Kidney (tissue), 14 donors: ENCODE measurements around the gene NRTN. TPM values are rescaled to one million over a fixed set of nuclear protein-coding genes. Genes with fewer than 3 reads are reported as not detected.

Experiments
- DNase-seq, 5 donors: peaks; one replicate each; pipeline ENCODE4 v3.0.0-alpha.2; 2013 to 2020
- FAIRE-seq: peaks from 2 replicates; lab custom pipeline; 2012; peaks lifted over from hg19 to GRCh38; lab: Jason Lieb, UNC
- H3K27ac ChIP-seq, 2 donors: one replicate each; pipeline ENCODE4 v1.7.0; 2013; ENCODE audit warnings: low read depth in 2 of 2, low read length in 2 of 2, inconsistent platforms in 1 of 2
- H3K27me3 ChIP-seq: one replicate; pipeline ENCODE4 v1.7.1; 2013; ENCODE audit warnings: low read length, inconsistent platforms; ENCODE audit not compliant: control insufficient read depth, insufficient read depth
- H3K36me3 ChIP-seq, 3 donors: one replicate each; pipeline versions ENCODE4 v1.7.0 to v1.7.1; 2013; ENCODE audit warnings: low read length in 3 of 3, control low read depth in 1 of 3, inconsistent platforms in 1 of 3; ENCODE audit not compliant: insufficient read depth in 3 of 3, control insufficient read depth in 2 of 3
- H3K4me1 ChIP-seq, 3 donors: one replicate each; pipeline versions ENCODE4 v1.7.0 to v1.7.1; 2013; ENCODE audit warnings: low read length in 3 of 3, inconsistent platforms in 1 of 3, low read depth in 1 of 3; ENCODE audit not compliant: control insufficient read depth in 2 of 3, insufficient read depth in 2 of 3
- H3K4me3 ChIP-seq, 3 donors: one replicate each; pipeline versions ENCODE4 v1.7.0 to v1.8.1; 2013; ENCODE audit warnings: low read length in 3 of 3, control low read depth in 1 of 3, inconsistent platforms in 1 of 3
- H3K9ac ChIP-seq, 3 donors: one replicate each; pipeline versions ENCODE4 v1.7.0 to v1.7.1; 2013; ENCODE audit warnings: low read length in 3 of 3, control low read depth in 1 of 3, inconsistent platforms in 1 of 3
- H3K9me3 ChIP-seq, 3 donors: one replicate each; pipeline versions ENCODE4 v1.7.0 to v1.7.1; 2013; ENCODE audit warnings: low read length in 3 of 3, control low read depth in 1 of 3, inconsistent platforms in 1 of 3; ENCODE audit not compliant: control insufficient read depth in 2 of 3, insufficient read depth in 1 of 3
- intact Hi-C: fragments of 100-400 bp; cut with DNase I; formaldehyde crosslinking; loops from one replicate; pipeline ENCODE4 v1.11.1; 2022
- polyA plus RNA-seq: library from polyadenylated mRNA; stranded (reverse); fragments of 350-450 nt; fragmentation: Illumina TruSeq; extraction: RNeasy Lipid Tissue Mini Kit (QIAGEN cat#74804); gene quantifications from one replicate; pipeline ENCODE4 v1.2.3, GENCODE V29; 2014; ENCODE audit warnings: low read depth, low replicate concordance; ENCODE audit not compliant: insufficient read depth
- total RNA-seq: library from RNA; stranded (reverse); fragmentation: NEBNext Ultra II Directional; extraction: Animal tissue kit (Norgen Biotek cat#: 25700); gene quantifications from one replicate; pipeline ENCODE4 v1.2.1, GENCODE V29; 2021
- TF ChIP-seq, protein P1 (sequence below): IDR thresholded peaks from 3 replicates; pipeline ENCODE4 v1.5.1; 2012; ENCODE audit warnings: mild to moderate bottlenecking, moderate library complexity, borderline replicate concordance; ENCODE audit not compliant: insufficient read depth; ENCODE audit errors: extremely low read depth
- donor health status: control.
- donor health status: control.
- donor health status: control.
- donor health status: control.
- donor health status: control.
- donor health status: DM: yes; HTN: yes; CAD: no.
- donor health status: Normal renal cell carcinoma (clear cell type).

Gene NRTN
- total and polyA plus RNA-seq, 2 donors from 2014 or later: 3.5 to 5.8 TPM

DNA sequence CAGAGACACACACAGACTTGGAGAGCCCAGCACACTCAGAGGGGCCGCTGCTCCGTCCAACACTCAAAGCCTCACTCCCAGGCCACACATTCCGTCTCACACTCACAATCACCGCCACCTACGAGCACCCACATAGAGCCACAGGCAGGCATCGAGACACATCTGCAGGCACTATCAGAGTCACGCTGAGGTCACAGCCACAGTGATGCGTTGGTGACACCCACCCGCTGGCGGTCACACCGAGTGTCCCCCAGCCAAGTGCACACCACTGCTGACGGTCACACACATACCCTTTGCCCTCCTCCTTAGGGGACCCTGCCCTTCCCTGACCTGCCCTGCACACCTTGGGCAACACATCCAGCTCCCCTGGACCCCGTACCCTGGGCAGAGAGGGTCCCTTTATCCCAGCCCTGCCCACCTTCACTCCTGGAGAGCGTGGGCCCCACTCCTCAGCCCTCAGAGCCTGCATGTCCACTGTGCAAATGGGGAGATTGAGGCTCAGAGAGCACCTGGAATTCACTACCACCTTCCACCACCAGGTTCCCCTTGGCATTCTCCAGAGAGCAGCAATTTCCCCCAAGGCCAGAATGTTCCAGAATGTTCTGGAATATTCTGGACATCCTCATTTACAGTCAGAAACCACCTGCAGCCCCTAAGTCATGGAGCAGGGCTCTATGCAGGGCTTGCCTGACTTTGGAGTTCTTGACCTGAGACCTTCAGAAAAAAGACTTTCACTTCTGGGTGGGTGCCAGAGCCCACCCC, 60.0 kb downstream of the NRTN start:
- no peak overlapping the region for H3K4me3 ChIP-seq
- intact Hi-C loops: no loop called here

DNA sequence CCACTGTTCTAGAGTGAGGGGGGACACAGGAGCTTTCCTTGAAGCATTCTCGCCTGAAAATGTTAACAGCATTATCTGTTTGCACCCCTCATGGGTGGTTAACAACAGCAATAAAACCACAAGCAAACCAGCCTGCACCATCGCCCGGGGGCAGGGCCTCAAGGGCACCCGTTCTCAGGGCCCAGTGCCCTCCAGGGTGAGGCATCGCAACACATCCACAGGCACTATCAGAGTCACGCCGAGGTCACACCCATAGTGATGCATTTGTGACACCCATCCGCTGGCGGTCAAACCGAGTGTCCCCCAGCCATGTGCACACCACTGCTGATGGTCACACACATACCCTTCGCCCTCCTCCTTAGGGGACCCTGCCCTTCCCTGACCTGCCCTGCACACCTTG, 60.9 kb downstream of the NRTN start:
- Histone ChIP-seq H3K27me3 (no peaks in the 10 kb centered on the region), H3K4me1 (no peaks in the 10 kb centered on the region), H3K9me3 (no peaks in the 10 kb centered on the region), H3K36me3 (no peaks in the 10 kb centered on the region), H3K27ac (no peak overlapping the region), H3K9ac (no peak overlapping the region), H3K4me3 (no peak overlapping the region)
- TF ChIP-seq, protein P1, sequence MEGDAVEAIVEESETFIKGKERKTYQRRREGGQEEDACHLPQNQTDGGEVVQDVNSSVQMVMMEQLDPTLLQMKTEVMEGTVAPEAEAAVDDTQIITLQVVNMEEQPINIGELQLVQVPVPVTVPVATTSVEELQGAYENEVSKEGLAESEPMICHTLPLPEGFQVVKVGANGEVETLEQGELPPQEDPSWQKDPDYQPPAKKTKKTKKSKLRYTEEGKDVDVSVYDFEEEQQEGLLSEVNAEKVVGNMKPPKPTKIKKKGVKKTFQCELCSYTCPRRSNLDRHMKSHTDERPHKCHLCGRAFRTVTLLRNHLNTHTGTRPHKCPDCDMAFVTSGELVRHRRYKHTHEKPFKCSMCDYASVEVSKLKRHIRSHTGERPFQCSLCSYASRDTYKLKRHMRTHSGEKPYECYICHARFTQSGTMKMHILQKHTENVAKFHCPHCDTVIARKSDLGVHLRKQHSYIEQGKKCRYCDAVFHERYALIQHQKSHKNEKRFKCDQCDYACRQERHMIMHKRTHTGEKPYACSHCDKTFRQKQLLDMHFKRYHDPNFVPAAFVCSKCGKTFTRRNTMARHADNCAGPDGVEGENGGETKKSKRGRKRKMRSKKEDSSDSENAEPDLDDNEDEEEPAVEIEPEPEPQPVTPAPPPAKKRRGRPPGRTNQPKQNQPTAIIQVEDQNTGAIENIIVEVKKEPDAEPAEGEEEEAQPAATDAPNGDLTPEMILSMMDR: no peak
- FAIRE-seq: no peak
- no peak for DNase-seq
- intact Hi-C loops: no loop called here

More for the DNA sequence above, 60.0 kb downstream of the NRTN start:
- Histone ChIP-seq H3K27me3 (no peaks in the 10 kb centered on the region), H3K4me1 (no peaks in the 10 kb centered on the region), H3K27ac (no peak overlapping the region), H3K9me3 (no peaks in the 10 kb centered on the region), H3K9ac (no peak overlapping the region), H3K36me3 (no peaks in the 10 kb centered on the region)
- DNase-seq: no peak
- TF ChIP-seq, protein P1: no peak
- FAIRE-seq: no peak

- intact Hi-C loops: no loop called here
- TF ChIP-seq, protein P1: no peak
- no peaks in the 10 kb centered on the region for H3K27me3 ChIP-seq
- H3K9ac ChIP-seq: no peak overlapping the region
- no peaks in the 10 kb centered on the region for H3K4me1 ChIP-seq
- H3K36me3 ChIP-seq: no peaks in the 10 kb centered on the region
- FAIRE-seq (no peak), DNase-seq (peak in 1 of 5 donors; percentile 34)
- no peaks in the 10 kb centered on the region for H3K9me3 ChIP-seq
- H3K4me3 ChIP-seq: no peak overlapping the region
- H3K27ac ChIP-seq: no peak overlapping the region
Measured at GRCh38 chr19:5867201-5868136, 62.6 kb downstream of the NRTN start.
